ENCODE data around the gene SLC29A1.

- TF ChIP-seq KDM1A (IDR thresholded peaks at IDR 0.05; ENCODE audit: borderline replicate concordance, low read length), result no peak
- peak; percentile 31; the same call in 1 of the 2 replicates for TF ChIP-seq POLR2AphosphoS5 (IDR thresholded peaks at IDR 0.05; ENCODE audit: low read depth, low read length)
Observed at GRCh38 chr6:44255871-44256774, 32.7 kb downstream of the SLC29A1 start.
